ENCODE results near the gene ZBTB32. TPM values are rescaled to one million over a fixed set of nuclear protein-coding genes. Genes with fewer than 3 reads are reported as not detected.
A peak's percentile ranks its signal among the peaks of the same experiment; 100 is the strongest.

ZBTB32 gene
- total and polyA plus RNA-seq, 2 of the 8 experiments (the other 6 are each of a cell fraction or from before 2014, with no cell fraction given), result 0.11 to 0.50 TPM

- TF ChIP-seq MAFK (IDR thresholded peaks at IDR 0.05; ENCODE audit: low read depth, low read length) (no peak), BACH1 (IDR thresholded peaks at IDR 0.05; ENCODE audit: low read length) (no peak), SP1 (IDR thresholded peaks at IDR 0.05; ENCODE audit: low read depth, low read length) (0 out of 2 replicates have a peak, but pooled peaks have one; percentile 33), CHD1 (IDR thresholded peaks at IDR 0.05; ENCODE audit: low read depth, low read length) (no peak), FOSL1 (IDR thresholded peaks at IDR 0.05; ENCODE audit: insufficient read depth, low read depth, low read length) (no peak), ASH2L (IDR thresholded peaks at IDR 0.05; ENCODE audit: low read length) (no peak), CTCF (IDR thresholded peaks at IDR 0.05; ENCODE audit: control extremely low read depth in 1 of 3, insufficient read depth in 1 of 3, low read depth in 1 of 3, low read length in 3 of 3) (no peak), YY1 (IDR thresholded peaks at IDR 0.05; ENCODE audit: low read depth, low read length) (no peak), TAF7 (optimal IDR thresholded peaks at IDR 0.05; ENCODE audit: borderline replicate concordance, low read depth, low read length) (no peak), EZH2 (IDR thresholded peaks at IDR 0.05; ENCODE audit: low read depth, low read length, severe bottlenecking) (no peak), GTF2F1 (IDR thresholded peaks at IDR 0.05; ENCODE audit: borderline replicate concordance, low read depth, low read length) (peak; percentile 40; the same call in 1 of the 2 replicates), SIX5 (IDR thresholded peaks at IDR 0.05; ENCODE audit: low read depth, low read length) (no peak), RBBP5 (IDR thresholded peaks at IDR 0.05; ENCODE audit: borderline replicate concordance, low read depth, low read length) (no peak), SP2 (IDR thresholded peaks at IDR 0.05; ENCODE audit: low read length) (no peak), EP300 (IDR thresholded peaks at IDR 0.05; ENCODE audit: borderline replicate concordance in 1 of 2, low read depth in 2 of 2, low read length in 2 of 2) (no peak), ATF3 (IDR thresholded peaks at IDR 0.05; ENCODE audit: insufficient read depth, low read depth, low read length) (no peak), JUND (IDR thresholded peaks at IDR 0.05; ENCODE audit: low read length) (no peak), CREB1 (IDR thresholded peaks at IDR 0.05) (peak; percentile 77), RNF2 (IDR thresholded peaks at IDR 0.05; ENCODE audit: borderline replicate concordance, low read depth, low read length, missing control alignments, poor library complexity, severe bottlenecking) (peak; percentile 67), SRF (IDR thresholded peaks at IDR 0.05; ENCODE audit: low read depth, low read length) (no peak), POLR2AphosphoS5 (IDR thresholded peaks at IDR 0.05; ENCODE audit: low read depth, low read length) (peak; percentile 15; the same call in 1 of the 2 replicates), CEBPB (IDR thresholded peaks at IDR 0.05; ENCODE audit: low read depth, low read length) (no peak), KDM4A (IDR thresholded peaks at IDR 0.05; ENCODE audit: low read depth, low read length, severe bottlenecking) (no peak), CHD2 (IDR thresholded peaks at IDR 0.05; ENCODE audit: low read length) (peak; percentile 75)
Observed at GRCh38 chr19:35704218-35704617, at the start of gene ZBTB32 (continued).
